IPS-NIHi11 (cell line): ENCODE data around the gene POMT2.

ENCODE experiments used
- DNase-seq: peaks from one replicate; pipeline ENCODE4 v3.0.0; 2012; ENCODE audit warnings: mixed read lengths, low spot score

The POMT2 gene

GRCh38 chr14:77238996-77239395 is 81.7 kb downstream of the POMT2 start:
- DNase-seq: no peak

- DNase-seq: no peak
These were observed 82.3 kb downstream of the POMT2 start for GRCh38 chr14:77238356-77238755.

DNA sequence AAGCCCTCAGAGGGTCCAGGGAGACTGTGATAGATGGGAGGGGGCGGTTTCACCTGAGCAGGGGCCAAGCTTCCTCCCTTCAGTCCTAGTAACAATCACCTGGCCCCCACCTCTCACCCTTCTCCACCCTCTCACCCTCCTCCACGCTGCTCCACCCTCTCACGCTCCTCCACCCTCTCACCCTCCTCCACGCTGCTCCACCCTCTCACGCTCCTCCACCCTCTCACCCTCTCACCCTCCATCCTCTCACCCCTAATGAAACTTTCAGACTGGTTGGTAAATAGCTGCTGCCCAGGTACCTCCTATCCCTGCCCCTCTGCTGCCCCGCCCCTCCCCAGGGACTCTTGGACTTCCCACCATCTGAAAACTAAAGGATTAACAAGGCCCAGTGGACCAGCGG is 83.9 kb downstream of the POMT2 start:
- no peak for DNase-seq

- no peak for DNase-seq
These were observed 89.0 kb downstream of the POMT2 start for GRCh38 chr14:77231721-77232120.

DNA sequence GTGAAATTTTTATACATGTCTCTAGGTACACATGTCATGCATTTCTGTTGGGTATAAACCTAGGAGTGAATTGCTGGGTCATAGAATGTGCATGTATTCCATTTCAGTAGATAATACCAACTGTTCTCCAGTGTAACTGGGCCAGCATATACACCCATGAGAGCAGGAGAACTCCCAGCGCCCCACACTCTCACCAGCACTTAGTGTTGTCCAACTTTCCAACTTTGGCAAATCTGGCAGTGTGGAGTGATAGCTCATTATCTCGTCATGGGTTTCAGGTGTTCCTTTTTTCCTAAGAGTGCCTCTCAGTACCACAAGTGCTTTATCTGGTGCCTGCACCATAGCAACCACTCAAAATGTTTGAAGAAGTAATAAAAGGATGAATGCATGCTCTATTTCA is 89.8 kb downstream of the POMT2 start:
- DNase-seq: no peak

DNA sequence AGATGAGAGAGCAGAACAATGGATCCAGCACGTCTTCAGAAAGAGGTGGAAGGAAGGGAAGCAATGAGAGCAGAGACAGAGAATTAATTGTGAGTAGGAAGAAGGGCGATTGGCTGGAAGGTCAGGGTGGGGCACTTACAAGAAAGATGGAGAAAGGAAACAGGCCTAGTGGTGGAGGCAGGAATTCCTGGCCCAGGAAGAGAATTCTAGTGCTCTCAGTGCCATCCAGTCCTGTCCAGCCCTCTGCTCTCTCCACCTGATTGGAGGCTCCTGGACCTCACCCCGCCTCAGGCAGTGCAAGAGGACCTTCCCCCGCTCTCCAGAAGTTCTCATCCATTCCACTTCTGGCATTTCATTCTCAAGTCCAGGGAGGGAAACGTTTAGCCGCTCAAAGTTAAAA is 92.6 kb downstream of the POMT2 start:
- DNase-seq: peak; percentile 46

- no peak for DNase-seq
These were observed 94.7 kb downstream of the POMT2 start for GRCh38 chr14:77225892-77226557.

DNA sequence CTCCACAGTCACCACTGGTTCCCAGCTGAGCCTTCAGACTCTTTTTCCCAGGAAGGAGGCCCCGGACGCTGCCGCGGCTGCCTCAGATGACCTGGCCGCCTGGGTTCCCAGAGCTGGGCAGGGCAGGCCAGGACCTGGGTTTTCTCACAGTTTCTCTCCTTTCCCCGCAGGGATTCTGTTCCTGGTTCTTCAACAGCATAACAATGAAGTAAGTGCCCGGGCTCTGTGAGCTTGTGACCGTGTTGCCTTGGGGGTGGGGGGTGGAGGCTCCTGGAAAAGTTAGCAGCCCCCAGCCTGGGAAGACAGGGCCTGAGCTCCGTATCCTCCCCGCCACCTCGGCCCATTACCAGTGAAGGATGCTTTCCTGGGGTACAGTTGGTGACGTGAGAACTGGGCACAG is 95.4 kb downstream of the POMT2 start:
- DNase-seq: no peak
